ENCODE measurements around the gene SKA2. TPM values are rescaled to one million over a fixed set of nuclear protein-coding genes. Genes with fewer than 3 reads are reported as not detected.

Gene SKA2
- total and polyA plus RNA-seq, 10 of the 15 experiments (the other 5 are each of a cell fraction or from before 2014, with no cell fraction given): 40.3 to 137 (median 112) TPM

GRCh38 chr17:59106463-59107305 is 48.3 kb downstream of the SKA2 start, which contains the start of gene TRIM37:
TSS of gene TRIM37 (minus strand) at chr17:59106880. CDS start at chr17:59106461, 419 bp downstream.
- H3K4me2 ChIP-seq (ENCODE audit: control insufficient read depth, insufficient read depth): peak within 1 kb of the TSS; percentile 99
- in situ Hi-C loops (cut with MboI): no loop called here
- ATAC-seq (peak; percentile 96), DNase-seq (ENCODE audit: low read depth, low spot score) (peak; percentile 99), FAIRE-seq (peak; percentile 98)
- no peaks in the 10 kb centered on the region for H3K27me3 ChIP-seq (replicated peaks in 1 of 2; ENCODE audit: control insufficient read depth in 2 of 2, insufficient read depth in 2 of 2, low read length in 1 of 2)
- peaks cover 40% of the 10 kb centered on the region for H3K79me2 ChIP-seq (ENCODE audit: control insufficient read depth, insufficient read depth, low read length)
- peaks cover 4% of the 10 kb centered on the region; the same call in 1 of the 2 replicates for H3K4me1 ChIP-seq (ENCODE audit: control insufficient read depth, insufficient read depth, low read length)
- H4K20me1 ChIP-seq (ENCODE audit: control insufficient read depth, insufficient read depth): no peaks in the 10 kb centered on the region
- 2% methylated on average over 88 of the region's 89 CpGs for WGBS (ENCODE audit: insufficient coverage, insufficient replicate concordance, low lambda C conversion rate, missing lambda C conversion rate)
- POLR2A ChIA-PET: interaction anchor here (0.6 to 2.1 kb wide), 10 partner anchors 12 to 513 kb away, joined by 3 to 8 read pairs (median 5); partner anchors contain the start of genes CLTC, PRR11 and SKA2
- peak within 1 kb of the TSS; percentile 77 for H3K27ac ChIP-seq (ENCODE audit: control insufficient read depth, insufficient read depth)
- H2AFZ ChIP-seq (ENCODE audit: control insufficient read depth, low read depth, low read length): peak within 1 kb of the TSS; percentile 95
- SMC1A ChIA-PET (ENCODE audit: uncharacterized antibody, unreplicated experiment): interaction anchor here (1.1 to 1.8 kb wide), 5 partner anchors 12 to 48 kb away, joined by 3 to 7 read pairs (median 3); partner anchors contain the start of genes PRR11 and SKA2
- H3K36me3 ChIP-seq (ENCODE audit: control insufficient read depth in 2 of 2, insufficient read depth in 2 of 2, low read length in 1 of 2): peaks cover 0 to 4% of the 10 kb centered on the region in 2 experiments; a peak in 2 of 4 replicates
- no TSS peak for BruUV-seq (replicated peaks)
- intact Hi-C loops (cut with micrococcal nuclease; ENCODE audit: unreplicated experiment): loop anchor here (2.0 kb wide), 1 partner anchor 48 kb away; the partner anchor contains the start of genes PRR11 and SKA2
- RAD21 ChIA-PET (ENCODE audit: unreplicated experiment): interaction anchor here (0.6 to 3.6 kb wide), 6 partner anchors 12 to 592 kb away, joined by 3 to 11 read pairs (median 3); partner anchors contain the start of genes PRR11 and SKA2
- peak within 1 kb of the TSS; percentile 88 for H3K9ac ChIP-seq (ENCODE audit: control insufficient read depth, insufficient read depth, low read length)
- CTCF ChIA-PET: interaction anchor here (0.7 to 1.6 kb wide), 7 partner anchors 12 to 102 kb away, joined by 3 to 5 read pairs (median 4); partner anchors contain the start of gene SKA2
- H3K4me3 ChIP-seq: peak within 1 kb of the TSS; percentile 90
- no peaks in the 10 kb centered on the region for H3K9me3 ChIP-seq (replicated peaks; ENCODE audit: control insufficient read depth, insufficient read depth, low read length)
- TF ChIP-seq CREB1 (IDR thresholded peaks at IDR 0.05; ENCODE audit: low read depth): peak; percentile 24
- TF ChIP-seq RB1 (IDR thresholded peaks at IDR 0.05; ENCODE audit: borderline replicate concordance): peak; percentile 89
- 0 out of 2 replicates have a peak, but pooled peaks have one; percentile 25 for TF ChIP-seq IRF4 (IDR thresholded peaks at IDR 0.05; ENCODE audit: low read depth, low read length)
- TF ChIP-seq GATAD2B (conservative IDR thresholded peaks at IDR 0.05; ENCODE audit: low read depth): peak; percentile 82
- peak; percentile 88 for TF ChIP-seq MAX (IDR thresholded peaks at IDR 0.05; ENCODE audit: low read depth, low read length)
- TF ChIP-seq MEF2B (IDR thresholded peaks at IDR 0.05; ENCODE audit: partially characterized antibody, poor library complexity, severe bottlenecking): peak; percentile 22
- 0 out of 2 replicates have a peak, but pooled peaks have one; percentile 25 for TF ChIP-seq SMAD5 (IDR thresholded peaks at IDR 0.05; ENCODE audit: low read depth)
- peak; percentile 40 for TF ChIP-seq RELA (IDR thresholded peaks at IDR 0.05; ENCODE audit: borderline replicate concordance, partially characterized antibody)
- no peak for TF ChIP-seq CBX3 (IDR thresholded peaks at IDR 0.05; ENCODE audit: borderline replicate concordance, low read depth)
- TF ChIP-seq NBN (IDR thresholded peaks at IDR 0.05): 0 out of 2 replicates have a peak, but pooled peaks have one; percentile 50
- TF ChIP-seq CUX1 (IDR thresholded peaks at IDR 0.05; ENCODE audit: insufficient replicate concordance, low read depth, low read length): no peak
- peak; percentile 74; the same call in 1 of the 2 replicates for TF ChIP-seq ATF3 (IDR thresholded peaks at IDR 0.05; ENCODE audit: borderline replicate concordance, extremely low read depth, low read depth, low read length)
